HG02970 (cell line): ENCODE measurements around the gene ITGB7.
"Not testable (repeated sequence)": the region's sequence is repeated elsewhere in the genome, so short reads cannot be mapped to it uniquely, and the experiment has no call there.

ENCODE experiments used
- ATAC-seq: cut with Tn5 transposase; IDR thresholded peaks from one replicate; pipeline ENCODE4 v1.9.1; 2021; ENCODE audit warnings: mild to moderate bottlenecking, moderate library complexity, moderate number of reproducible peaks; ENCODE audit not compliant: unreplicated experiment, low FRiP score

Gene ITGB7

DNA sequence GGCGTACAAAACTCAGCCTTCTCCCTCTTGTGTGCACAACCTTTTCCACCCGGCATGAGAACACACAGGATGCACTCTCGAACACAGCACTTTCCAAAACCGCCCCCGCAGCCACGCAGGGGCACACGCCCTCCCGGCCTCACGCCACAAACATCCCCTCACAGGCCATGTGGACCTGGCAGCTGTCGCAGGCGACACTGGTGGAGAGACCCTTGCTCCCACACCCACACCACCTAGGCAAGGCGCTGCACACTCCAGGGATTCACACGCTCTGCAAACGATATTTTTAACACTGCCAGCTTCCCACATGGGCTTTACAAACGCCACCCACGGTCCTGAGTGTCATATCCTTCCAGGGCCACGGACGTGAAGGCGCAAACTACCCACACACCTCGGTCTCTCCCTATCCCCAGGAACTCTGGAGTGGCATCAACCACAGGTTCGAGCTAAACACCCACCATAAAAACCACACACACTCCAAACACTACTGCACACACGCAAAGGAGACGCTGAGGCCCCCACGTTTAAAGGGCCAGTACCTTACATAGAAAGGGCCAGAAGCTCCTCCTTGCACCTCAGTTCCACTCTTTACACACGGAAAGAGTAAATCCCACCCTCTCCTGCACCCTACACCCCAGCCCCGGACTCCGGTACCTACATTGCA is 12.4 kb upstream of the ITGB7 start:
- no peak for ATAC-seq

GRCh38 chr12:53218551-53219291 is 11.7 kb upstream of the ITGB7 start:
- no peak for ATAC-seq

DNA sequence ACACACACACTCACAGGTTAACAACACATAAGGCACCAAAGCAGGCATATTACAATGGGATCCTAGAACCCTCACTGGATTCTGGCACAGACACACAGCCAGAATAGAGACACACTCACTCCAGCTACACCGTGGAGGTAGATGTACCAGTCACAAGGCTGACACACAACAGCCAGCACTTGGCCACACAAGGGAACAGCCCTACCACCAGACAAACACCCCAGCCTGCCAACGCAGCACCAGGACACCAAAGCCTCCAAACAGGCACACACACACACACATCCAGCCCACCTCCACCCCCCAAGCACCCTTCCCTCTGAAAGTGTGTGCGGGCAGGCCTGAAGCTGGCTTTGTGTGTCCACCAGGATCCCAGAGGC is 10.9 kb upstream of the ITGB7 start:
- ATAC-seq: no peak

GRCh38 chr12:53217051-53217930 is 10.2 kb upstream of the ITGB7 start:
- ATAC-seq: no peak

DNA sequence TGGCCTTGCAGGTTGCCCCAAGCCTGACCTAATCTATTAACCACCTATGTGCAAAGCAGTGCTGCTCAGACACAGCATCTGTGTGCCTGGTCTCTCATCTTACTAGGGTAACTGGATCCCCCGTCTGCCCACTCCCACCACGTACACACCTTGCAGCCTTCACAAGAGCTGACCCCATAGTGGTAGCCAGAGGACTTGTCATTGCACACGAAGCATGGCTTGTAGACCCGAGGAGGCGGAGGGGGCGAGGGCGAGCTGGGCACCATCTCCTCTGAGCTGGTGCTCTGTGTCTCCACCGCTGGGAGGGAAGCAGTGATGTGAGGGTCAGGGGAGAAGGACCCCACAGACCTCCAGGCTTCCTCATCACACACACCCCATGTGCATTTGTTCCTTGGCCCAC is 8.4 kb upstream of the ITGB7 start:
- no peak for ATAC-seq

GRCh38 chr12:53214687-53215455 is 7.8 kb upstream of the ITGB7 start:
- ATAC-seq: no peak

DNA sequence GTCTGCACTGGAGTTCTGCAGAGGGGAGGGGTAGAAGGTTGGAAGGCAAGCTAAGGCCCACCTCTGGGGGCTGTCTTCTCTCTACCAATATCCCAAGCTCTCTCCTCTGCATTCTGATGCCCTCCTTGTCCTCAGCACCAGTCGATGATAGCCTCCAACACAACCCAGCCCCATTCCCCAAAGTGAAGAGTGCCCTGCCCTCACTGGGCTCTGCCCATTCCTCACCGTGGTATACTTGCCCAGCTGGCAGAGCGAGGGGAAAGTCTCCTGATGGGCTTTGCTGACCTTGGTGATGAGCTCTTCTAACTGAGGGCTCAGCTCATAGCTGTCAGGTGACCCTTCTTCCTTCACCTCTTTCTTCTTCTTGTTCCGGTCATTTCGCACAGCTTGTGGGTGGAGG is 7.2 kb upstream of the ITGB7 start:
- ATAC-seq: no peak

DNA sequence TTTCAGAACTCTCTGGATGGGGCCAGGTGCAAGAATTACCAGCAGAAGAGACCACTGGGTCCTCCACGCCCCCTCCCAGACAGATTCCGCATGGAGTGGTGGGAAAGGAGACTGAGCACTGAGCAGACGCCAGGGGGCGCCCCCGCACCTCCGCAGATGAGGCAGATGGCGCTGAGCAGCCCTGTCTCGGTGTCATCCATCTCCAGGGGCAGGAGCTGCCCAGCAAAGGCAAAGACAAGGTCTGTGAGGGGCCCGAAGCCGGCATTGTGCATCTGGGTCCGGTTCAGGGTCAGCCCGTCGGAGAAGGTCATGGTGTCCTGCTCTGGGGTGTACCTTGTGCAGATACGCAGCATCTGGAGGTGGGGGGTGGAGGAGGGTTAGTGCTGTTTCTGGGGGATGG is 6.3 kb upstream of the ITGB7 start:
- no peak for ATAC-seq

GRCh38 chr12:53212931-53213330 is 5.9 kb upstream of the ITGB7 start:
- ATAC-seq: no peak

DNA sequence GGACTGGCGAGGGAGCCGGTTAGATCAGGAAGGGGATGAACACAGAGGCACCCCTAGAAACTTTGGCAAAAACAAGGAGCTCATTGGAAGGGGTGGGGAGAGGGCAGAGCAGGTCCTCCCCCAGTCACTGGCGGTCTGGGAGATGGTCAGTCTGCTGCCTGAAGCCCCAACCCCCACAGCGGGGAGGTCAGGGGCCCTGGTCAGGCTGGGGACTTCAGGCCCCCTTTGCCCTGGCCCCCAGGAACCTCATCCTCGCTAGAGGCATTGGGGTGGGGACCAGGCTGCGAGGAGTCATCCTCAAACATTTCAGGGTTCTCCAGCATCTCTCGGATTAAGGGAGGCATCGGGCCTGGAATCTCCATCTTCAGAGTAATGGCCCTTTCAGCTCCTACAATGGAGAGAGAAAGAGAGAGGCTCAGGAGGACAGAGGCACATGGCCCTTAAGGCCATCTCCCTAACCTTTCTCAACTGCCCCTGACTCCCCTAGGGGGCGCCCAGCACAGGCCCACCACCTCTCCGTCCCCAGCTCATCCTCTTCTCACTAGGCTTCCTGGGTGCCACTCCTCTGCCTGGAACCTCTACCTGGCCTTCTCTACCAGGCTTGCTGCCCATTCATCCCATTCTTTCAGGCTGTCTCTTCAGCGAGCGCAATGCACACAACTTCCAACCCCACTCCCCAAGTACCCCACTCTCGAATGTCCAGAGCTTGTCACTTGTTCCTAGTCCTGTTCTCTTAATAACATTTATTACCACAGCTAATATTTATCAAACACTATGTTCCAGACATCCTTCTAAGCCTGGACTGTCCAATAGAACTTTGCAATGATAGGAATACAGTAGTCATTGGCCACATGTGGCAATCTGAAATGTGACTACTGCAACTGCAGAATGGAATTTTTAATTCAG is 4.7 kb upstream of the ITGB7 start:
- ATAC-seq: no peak

GRCh38 chr12:53210843-53211242 is 3.8 kb upstream of the ITGB7 start:
- no peak for ATAC-seq

- ATAC-seq: no peak
Measured at GRCh38 chr12:53208877-53209463, 1.9 kb upstream of the ITGB7 start.

DNA sequence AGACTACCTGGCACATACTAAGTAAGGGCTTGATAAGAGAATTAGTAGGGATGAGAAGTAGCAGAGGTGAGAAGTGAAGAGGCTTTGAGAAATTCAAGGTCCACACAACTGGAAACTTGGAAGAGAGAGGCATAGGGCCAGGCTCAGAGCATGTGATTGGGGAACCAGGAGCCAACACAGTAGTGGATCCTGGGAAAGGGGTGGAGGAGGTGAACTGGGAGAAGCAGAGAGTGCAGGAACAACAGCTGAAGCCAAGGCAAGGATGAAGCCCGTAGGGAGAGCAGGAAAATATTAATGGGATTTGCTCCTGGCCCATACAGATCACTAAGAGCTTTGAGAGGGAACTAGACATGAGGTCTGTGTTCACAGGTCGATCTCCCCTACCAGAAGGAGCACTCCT is 1.4 kb upstream of the ITGB7 start:
- no peak for ATAC-seq

GRCh38 chr12:53205747-53206419 is 1.2 kb downstream of the ITGB7 start:
- peak; percentile 43 for ATAC-seq

GRCh38 chr12:53204351-53204750 is 2.7 kb downstream of the ITGB7 start:
- no peak for ATAC-seq

DNA sequence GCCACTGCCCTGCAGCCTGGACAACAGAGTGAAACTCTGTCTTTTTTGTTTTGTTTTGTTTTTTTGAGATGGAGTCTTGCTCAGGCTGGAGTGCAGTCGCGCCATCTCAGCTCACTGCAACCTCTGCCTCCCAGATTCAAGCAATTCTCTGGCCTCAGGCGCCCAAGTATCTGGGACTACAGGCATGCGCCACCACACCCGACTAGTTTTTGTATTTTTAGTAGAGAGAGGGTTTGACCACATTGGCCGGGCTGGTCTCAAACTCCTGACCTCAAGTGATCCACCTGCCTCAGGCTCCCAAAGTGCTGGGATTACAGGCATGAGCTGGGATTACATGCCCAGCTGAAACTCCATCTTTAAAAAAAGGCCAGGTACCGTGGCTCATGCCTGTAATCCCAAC is 4.7 kb downstream of the ITGB7 start:
- not testable (repeated sequence) for ATAC-seq

DNA sequence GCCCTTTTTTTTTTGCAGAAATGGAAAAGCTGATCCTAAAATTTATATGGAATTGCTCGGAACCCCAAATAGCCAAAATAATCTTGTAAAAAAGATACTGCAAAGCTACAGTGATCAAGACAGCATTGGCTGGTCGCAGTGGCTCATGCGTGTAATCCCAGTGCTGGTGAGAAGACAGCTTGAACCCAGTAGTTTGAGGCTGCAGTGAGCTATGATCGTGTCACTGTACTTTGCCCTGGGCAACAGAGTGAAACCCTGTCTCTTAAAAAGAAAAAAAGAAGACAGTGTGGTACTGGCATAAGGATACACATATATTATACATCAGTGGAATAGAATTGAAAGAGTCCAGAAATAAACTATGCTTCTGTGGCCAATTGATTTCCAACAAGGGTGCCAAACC is 5.4 kb downstream of the ITGB7 start:
- no peak for ATAC-seq

DNA sequence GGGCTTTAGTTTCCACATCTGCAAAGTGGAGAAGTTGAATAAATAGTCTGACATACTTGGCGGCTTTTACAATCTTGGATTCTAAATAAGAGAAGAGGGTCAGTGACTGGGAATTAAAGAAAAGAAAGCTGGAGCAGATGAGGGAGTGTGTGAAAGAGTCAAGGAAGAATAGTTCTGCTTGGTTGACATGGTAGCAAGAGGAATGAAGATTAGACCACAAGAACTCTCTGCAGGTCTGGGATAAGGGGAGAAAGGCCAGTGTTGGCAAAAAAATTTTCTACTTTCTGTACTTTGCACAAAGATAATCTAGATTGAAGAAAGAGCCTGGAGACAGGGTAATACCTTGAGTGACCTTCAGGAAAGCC is 5.9 kb downstream of the ITGB7 start:
- ATAC-seq: no peak
